Panc1 (cell line): Measurements from ENCODE around the gene ELMOD1. TPM values are rescaled to one million over a fixed set of nuclear protein-coding genes. Genes with fewer than 3 reads are reported as not detected.
"Not testable (repeated sequence)": the region's sequence is repeated elsewhere in the genome, so short reads cannot be mapped to it uniquely, and the experiment has no call there.

Experiments used
- ATAC-seq: fragments of 200-7000 bp; cut with Tn5 transposase; 2 replicates; pipeline ENCODE4 v1.9.1; 2020; ENCODE audit warnings: mild to moderate bottlenecking, moderate library complexity
- BruUV-seq: library from RNA; stranded (reverse); fragments of 400-500 nt; replicated peaks from 2 replicates; lab custom pipeline; 2021; lab: Mats Ljungman, UMichigan
- CTCF ChIA-PET: fragments of 300-600 bp; sonication (Branson Sonifier 250); formaldehyde crosslinking; loops from one replicate; lab custom pipeline; 2022; ENCODE audit warnings: antibody characterized with exemption; lab: Charles Lee
- POLR2A ChIA-PET: fragments of 300-600 bp; sonication (Branson Sonifier 250); formaldehyde crosslinking; loops from one replicate; lab custom pipeline; 2022; ENCODE audit warnings: antibody characterized with exemption; lab: Charles Lee
- DNase-seq: peaks from one replicate; pipeline ENCODE4 v3.0.0-alpha.2; 2010; ENCODE audit warnings: low read depth, low spot score
- H3K27ac ChIP-seq: 2 replicates; pipeline ENCODE4 v1.5.1; 2011; ENCODE audit warnings: mild to moderate bottlenecking, low read length, inconsistent platforms
- H3K27me3 ChIP-seq: fragments of 200-500 bp; sonication (Bioruptor generic); 2 replicates; pipeline ENCODE4 v1.6.0; 2014; ENCODE audit warnings: low read length, inconsistent platforms; ENCODE audit not compliant: control insufficient read depth, insufficient read depth
- H3K36me3 ChIP-seq: fragments of 200-500 bp; sonication (Bioruptor generic); 2 replicates; pipeline ENCODE4 v1.5.1; 2014; ENCODE audit warnings: inconsistent platforms, mild to moderate bottlenecking, low read length, moderate library complexity; ENCODE audit not compliant: control insufficient read depth, insufficient read depth
- H3K4me1 ChIP-seq: 2 replicates; pipeline ENCODE4 v1.5.1; 2011; ENCODE audit warnings: inconsistent platforms, mild to moderate bottlenecking, low read length, moderate library complexity; ENCODE audit not compliant: control insufficient read depth, insufficient read depth
- H3K4me3 ChIP-seq, 2 experiments: 2 replicates each; pipeline ENCODE4 v1.5.1; 2011 to 2012; ENCODE audit warnings: low read depth in 2 of 2, low read length in 2 of 2, mild to moderate bottlenecking in 2 of 2, inconsistent platforms in 1 of 2, moderate library complexity in 1 of 2
- H3K9me3 ChIP-seq: fragments of 200-500 bp; sonication (Bioruptor generic); 2 replicates; pipeline ENCODE4 v1.5.1; 2014; ENCODE audit warnings: low read depth, mild to moderate bottlenecking, inconsistent platforms, low read length, moderate library complexity; ENCODE audit not compliant: control insufficient read depth, insufficient read depth
- POLR2AphosphoS5 ChIP-seq: IDR thresholded peaks from 2 replicates; pipeline ENCODE4 v1.6.1; 2012; ENCODE audit warnings: mild to moderate bottlenecking, low read depth, low read length, moderate library complexity
- SIN3A ChIP-seq: IDR thresholded peaks from 2 replicates; pipeline ENCODE4 v1.6.1; 2012; ENCODE audit warnings: low read depth, mild to moderate bottlenecking, low read length, moderate library complexity, borderline replicate concordance; ENCODE audit not compliant: insufficient read depth
- TCF7L2 ChIP-seq: IDR thresholded peaks from 2 replicates; pipeline ENCODE4 v1.6.1; 2011; ENCODE audit warnings: mild to moderate bottlenecking, low read depth, low read length, inconsistent platforms
- in situ Hi-C: cut with HindIII; loops from 2 replicates; pipeline ENCODE4 v1.10.0; 2016; ENCODE audit warnings: low sequenced_read_pairs, low pct_unique_long_range_greater_than_20kb
- intact Hi-C: fragments of 100-400 bp; cut with micrococcal nuclease; formaldehyde crosslinking; loops from one replicate; pipeline ENCODE4 v1.10.0; 2022; ENCODE audit not compliant: unreplicated experiment
- total RNA-seq: library from RNA; stranded (reverse); gene quantifications from one replicate; pipeline ENCODE4 v1.2.1, GENCODE V29; 2021; ENCODE audit not compliant: unreplicated experiment
- TF ChIP-seq, protein P1 (sequence below): fragments of 450-650 bp; IDR thresholded peaks from 2 replicates; pipeline ENCODE4 v1.5.1; 2017; ENCODE audit warnings: mild to moderate bottlenecking
- TF ChIP-seq, protein P2 (sequence below), 2 experiments: IDR thresholded peaks; 2 replicates each; pipeline ENCODE4 v1.6.1; 2011 to 2012; ENCODE audit warnings: low read depth in 2 of 2, control low read depth in 1 of 2, low read length in 1 of 2, mild to moderate bottlenecking in 1 of 2, moderate library complexity in 1 of 2; ENCODE audit not compliant: insufficient read depth in 1 of 2

The ELMOD1 gene
- total RNA-seq, 1 experiment from 2014 or later: 2.1 TPM

DNA sequence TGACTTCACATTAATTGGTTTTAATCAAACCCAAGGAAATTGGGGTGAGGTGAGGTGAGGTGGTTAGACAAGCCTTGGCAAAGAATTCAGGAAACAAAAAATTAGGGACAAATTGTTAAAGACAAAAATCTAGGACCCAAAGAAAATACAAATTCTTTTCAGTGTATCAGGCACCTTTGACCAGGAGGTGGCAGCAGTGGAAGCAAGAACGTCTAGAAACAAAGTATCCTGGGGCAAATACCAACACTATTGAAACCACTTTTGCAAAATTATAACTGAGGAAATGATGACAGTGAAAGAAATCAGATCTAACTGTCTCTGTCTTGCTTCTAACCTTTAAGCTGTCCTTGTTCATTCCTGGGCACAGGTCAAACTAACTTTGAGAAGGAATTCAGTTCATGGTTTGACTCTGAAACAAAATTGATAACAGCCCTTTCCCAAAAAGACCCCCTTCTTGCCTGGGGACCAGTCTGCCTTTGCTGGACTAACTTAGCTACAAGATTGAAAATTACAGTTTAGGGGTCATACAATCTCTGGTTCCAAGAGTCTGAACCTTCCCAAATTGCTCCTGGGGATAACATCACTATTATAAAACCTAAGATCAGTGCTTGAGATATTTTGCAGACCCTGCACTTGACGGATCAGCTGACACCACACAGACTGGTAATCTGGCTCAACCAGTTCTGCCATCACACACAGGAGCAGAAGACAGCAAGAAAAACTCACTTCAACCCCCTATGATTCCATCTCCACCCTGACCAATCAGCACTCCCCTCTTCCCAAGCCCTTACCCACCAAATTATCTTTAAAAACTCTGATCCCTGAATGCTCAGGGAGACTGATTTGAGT, 14.2 kb upstream of the ELMOD1 start:
- not testable (repeated sequence) for BruUV-seq

DNA sequence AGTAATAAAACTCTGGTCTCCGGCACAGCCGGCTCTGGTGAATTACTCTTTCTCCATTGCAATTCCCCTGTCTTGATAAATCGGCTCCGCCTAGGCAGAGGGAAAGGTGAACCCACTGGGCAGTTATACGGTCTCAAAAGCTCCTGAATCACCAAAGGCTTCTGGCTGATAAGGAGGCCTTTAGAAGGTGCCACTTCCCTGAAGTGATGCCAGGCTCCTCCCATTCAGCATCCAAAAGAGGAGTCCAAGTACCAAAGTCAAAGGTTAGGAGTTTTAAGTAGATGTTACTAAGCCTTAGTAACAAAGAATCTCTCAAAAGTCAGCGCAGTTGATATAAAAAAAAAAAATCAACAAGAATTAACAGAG, 13.6 kb upstream of the ELMOD1 start:
- Histone ChIP-seq H3K27ac (no peak overlapping the region), H3K27me3 (no peaks in the 10 kb centered on the region), H3K36me3 (no peaks in the 10 kb centered on the region), H3K4me1 (no peaks in the 10 kb centered on the region), H3K9me3 (no peaks in the 10 kb centered on the region), H3K4me3 (no peak overlapping the region)
- TF ChIP-seq TCF7L2 (no peak), SIN3A (no peak), POLR2AphosphoS5 (no peak)
- TF ChIP-seq, protein P1, sequence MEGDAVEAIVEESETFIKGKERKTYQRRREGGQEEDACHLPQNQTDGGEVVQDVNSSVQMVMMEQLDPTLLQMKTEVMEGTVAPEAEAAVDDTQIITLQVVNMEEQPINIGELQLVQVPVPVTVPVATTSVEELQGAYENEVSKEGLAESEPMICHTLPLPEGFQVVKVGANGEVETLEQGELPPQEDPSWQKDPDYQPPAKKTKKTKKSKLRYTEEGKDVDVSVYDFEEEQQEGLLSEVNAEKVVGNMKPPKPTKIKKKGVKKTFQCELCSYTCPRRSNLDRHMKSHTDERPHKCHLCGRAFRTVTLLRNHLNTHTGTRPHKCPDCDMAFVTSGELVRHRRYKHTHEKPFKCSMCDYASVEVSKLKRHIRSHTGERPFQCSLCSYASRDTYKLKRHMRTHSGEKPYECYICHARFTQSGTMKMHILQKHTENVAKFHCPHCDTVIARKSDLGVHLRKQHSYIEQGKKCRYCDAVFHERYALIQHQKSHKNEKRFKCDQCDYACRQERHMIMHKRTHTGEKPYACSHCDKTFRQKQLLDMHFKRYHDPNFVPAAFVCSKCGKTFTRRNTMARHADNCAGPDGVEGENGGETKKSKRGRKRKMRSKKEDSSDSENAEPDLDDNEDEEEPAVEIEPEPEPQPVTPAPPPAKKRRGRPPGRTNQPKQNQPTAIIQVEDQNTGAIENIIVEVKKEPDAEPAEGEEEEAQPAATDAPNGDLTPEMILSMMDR: no peak
- TF ChIP-seq, protein P2, sequence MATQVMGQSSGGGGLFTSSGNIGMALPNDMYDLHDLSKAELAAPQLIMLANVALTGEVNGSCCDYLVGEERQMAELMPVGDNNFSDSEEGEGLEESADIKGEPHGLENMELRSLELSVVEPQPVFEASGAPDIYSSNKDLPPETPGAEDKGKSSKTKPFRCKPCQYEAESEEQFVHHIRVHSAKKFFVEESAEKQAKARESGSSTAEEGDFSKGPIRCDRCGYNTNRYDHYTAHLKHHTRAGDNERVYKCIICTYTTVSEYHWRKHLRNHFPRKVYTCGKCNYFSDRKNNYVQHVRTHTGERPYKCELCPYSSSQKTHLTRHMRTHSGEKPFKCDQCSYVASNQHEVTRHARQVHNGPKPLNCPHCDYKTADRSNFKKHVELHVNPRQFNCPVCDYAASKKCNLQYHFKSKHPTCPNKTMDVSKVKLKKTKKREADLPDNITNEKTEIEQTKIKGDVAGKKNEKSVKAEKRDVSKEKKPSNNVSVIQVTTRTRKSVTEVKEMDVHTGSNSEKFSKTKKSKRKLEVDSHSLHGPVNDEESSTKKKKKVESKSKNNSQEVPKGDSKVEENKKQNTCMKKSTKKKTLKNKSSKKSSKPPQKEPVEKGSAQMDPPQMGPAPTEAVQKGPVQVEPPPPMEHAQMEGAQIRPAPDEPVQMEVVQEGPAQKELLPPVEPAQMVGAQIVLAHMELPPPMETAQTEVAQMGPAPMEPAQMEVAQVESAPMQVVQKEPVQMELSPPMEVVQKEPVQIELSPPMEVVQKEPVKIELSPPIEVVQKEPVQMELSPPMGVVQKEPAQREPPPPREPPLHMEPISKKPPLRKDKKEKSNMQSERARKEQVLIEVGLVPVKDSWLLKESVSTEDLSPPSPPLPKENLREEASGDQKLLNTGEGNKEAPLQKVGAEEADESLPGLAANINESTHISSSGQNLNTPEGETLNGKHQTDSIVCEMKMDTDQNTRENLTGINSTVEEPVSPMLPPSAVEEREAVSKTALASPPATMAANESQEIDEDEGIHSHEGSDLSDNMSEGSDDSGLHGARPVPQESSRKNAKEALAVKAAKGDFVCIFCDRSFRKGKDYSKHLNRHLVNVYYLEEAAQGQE (IDR thresholded peaks at IDR 0.05; ENCODE audit: insufficient read depth in 1 of 2, low read depth in 2 of 2, low read length in 1 of 2): no peak
- no TSS peak for BruUV-seq
- intact Hi-C loops: loop anchor here (2.0 kb wide), 1 partner anchor 193 kb away; no protein-coding TSS in a partner anchor
- DNase-seq (no peak), ATAC-seq (no peak)
- CTCF ChIA-PET: interaction anchor here (0.8 kb wide), 1 partner anchor 112 kb away, joined by 4 read pairs; no protein-coding TSS in a partner anchor
- POLR2A ChIA-PET: no interaction called here
- in situ Hi-C loops: no loop called here

More for the DNA sequence above, 14.2 kb upstream of the ELMOD1 start:
- H3K27ac ChIP-seq, H3K9me3 ChIP-seq, H3K27me3 ChIP-seq, H3K4me1 ChIP-seq, H3K36me3 ChIP-seq, POLR2A ChIA-PET, DNase-seq, in situ Hi-C loops, H3K4me3 ChIP-seq: not testable (repeated sequence)
- TF ChIP-seq, protein P1: peak; percentile 83
- peak; percentile 82; the same call in 1 of the 2 replicates for ATAC-seq
- intact Hi-C loops: loop anchor here (1.0 to 2.0 kb wide), 2 partner anchors 113 to 194 kb away; no protein-coding TSS in a partner anchor
- CTCF ChIA-PET: interaction anchor here (0.6 to 0.8 kb wide), 2 partner anchors 113 to 302 kb away, joined by 3 to 4 read pairs; no protein-coding TSS in a partner anchor

DNA sequence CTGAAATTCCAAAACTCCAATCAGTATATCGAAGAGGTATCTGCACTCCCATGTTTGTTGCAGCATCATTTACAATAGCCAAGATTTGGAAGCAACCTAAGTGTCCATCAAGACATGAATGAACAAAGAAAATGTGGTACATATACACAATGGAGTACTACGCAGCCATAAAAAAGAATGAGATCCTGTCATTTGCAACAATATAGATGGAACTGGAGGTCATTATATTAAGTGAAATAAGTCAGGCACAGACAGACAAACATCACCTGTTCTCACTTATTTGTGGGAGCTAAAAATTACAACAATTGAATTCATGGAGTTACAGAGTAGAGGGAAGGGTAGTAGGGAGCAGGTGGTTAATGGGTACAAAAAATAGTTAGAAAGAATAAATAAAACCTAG, 11.8 kb upstream of the ELMOD1 start:
- H3K27ac ChIP-seq, CTCF ChIA-PET, BruUV-seq, H3K27me3 ChIP-seq, H3K4me1 ChIP-seq, H3K4me3 ChIP-seq, in situ Hi-C loops, ATAC-seq, H3K9me3 ChIP-seq, H3K36me3 ChIP-seq, intact Hi-C loops, DNase-seq: not testable (repeated sequence)
- POLR2A ChIA-PET: interaction anchor here (0.6 kb wide), 1 partner anchor 25 kb away, joined by 6 read pairs; no protein-coding TSS in a partner anchor
